ENCODE results near the gene HUWE1.

DNA sequence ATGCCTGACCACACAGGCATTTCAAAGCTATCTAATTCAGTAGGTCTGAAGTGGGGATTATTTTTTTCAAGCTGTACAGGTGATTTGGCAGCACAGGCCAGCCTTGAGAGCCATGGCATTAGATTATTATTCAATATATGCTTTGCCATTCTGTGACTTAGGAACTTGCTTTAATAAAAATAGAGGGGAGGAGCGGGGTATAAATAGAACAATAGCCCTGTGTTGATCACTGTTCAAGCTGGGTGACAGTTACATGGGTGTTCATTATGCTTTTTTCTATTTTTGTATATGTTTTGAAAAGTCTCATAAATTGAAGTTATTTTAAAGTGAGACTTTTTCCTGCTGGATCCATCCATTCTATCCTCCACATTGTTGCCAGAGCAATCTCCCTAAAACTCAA is 20.3 kb downstream of the HUWE1 start:
- no peak for TF ChIP-seq POLR2A (IDR thresholded peaks at IDR 0.05; ENCODE audit: low read length)
- no peak for TF ChIP-seq GATA1 (IDR thresholded peaks at IDR 0.05; ENCODE audit: low read depth, low read length)
